ENCODE data around the gene GRIN1. TPM values are rescaled to one million over a fixed set of nuclear protein-coding genes. Genes with fewer than 3 reads are reported as not detected.

Gene GRIN1
- total and polyA plus RNA-seq, 2 of the 13 experiments (the other 11 are each of a cell fraction or from before 2014, with no cell fraction given): 0.13 TPM; not detected in 1

DNA sequence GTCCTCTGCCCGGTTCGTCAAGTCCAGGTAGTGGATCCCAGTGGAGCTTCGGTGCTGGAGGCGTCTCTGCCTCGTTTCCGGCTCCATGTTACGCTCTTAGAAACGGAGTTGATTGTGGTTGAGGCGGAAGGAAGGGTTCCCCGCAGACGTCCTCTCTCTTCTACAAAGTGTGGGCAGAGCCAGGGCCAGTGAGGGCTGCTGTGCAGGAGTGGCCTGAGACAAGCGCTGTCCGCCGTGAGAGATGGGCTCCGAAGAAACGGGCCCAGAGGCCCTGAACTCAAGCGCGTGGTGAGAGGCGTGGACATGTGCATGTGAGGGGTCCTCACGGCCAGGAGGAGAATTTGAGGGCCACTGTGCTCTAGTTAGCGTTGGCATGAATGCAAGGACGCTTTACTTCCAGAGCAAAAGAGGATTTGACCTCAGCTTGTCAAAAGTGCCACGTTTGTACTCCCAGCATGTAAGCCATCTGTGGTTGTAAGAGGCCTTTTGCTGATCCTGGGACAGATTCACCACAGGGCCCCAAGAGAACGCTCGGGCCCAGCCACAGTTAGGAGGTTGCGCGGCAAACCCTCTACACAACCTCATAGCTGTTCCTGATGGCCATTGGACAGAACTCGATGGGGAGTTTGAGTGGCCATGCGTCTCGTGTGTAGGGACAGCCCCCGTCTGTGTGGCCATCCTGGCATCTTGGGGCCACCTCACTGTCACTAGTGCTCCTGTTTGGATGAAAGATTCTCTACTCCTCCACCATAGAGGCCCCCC, 42.0 kb upstream of the GRIN1 start (continued):
- no peak for TF ChIP-seq ZNF292 (CRISPR knock-in tag; IDR thresholded peaks at IDR 0.05; ENCODE audit: borderline replicate concordance, low read depth)

GRCh38 chr9:137097761-137098462, 41.0 kb upstream of the GRIN1 start:
- no peak for ATAC-seq
- BruUV-seq (replicated peaks): no TSS peak
- peaks cover 21 to 60% of the 10 kb centered on the region in 2 experiments for H3K36me3 ChIP-seq (replicated peaks in 1 of 2; ENCODE audit: control insufficient read depth in 1 of 2, insufficient read depth in 2 of 2, low read length in 2 of 2)

More at GRCh38 chr9:137097761-137098462, 41.0 kb upstream of the GRIN1 start:
- no peak for FAIRE-seq
- Histone ChIP-seq H3K27me3 (ENCODE audit: control insufficient read depth in 1 of 2, insufficient read depth in 2 of 2, low read length in 2 of 2) (no peaks in the 10 kb centered on the region), H3K4me1 (ENCODE audit: insufficient read depth, low read length) (no peaks in the 10 kb centered on the region), H3K9ac (ENCODE audit: insufficient read depth, low read depth, low read length) (no peak overlapping the region), H4K20me1 (ENCODE audit: insufficient read depth, low read length) (no peaks in the 10 kb centered on the region), H2AFZ (ENCODE audit: low read length) (no peak overlapping the region), H3K4me3 (replicated peaks in 1 of 3; ENCODE audit: insufficient read depth in 1 of 3, low read depth in 2 of 3, low read length in 3 of 3) (no peak overlapping the region), H3K4me2 (ENCODE audit: low read depth, low read length) (no peak overlapping the region), H3K79me2 (ENCODE audit: insufficient read depth, low read length) (no peaks in the 10 kb centered on the region), H3K27ac (ENCODE audit: extremely low read length, insufficient read depth, low read length) (no peak overlapping the region), H3K9me3 (ENCODE audit: low read length) (no peaks in the 10 kb centered on the region)
- in situ Hi-C loops (cut with HindIII; ENCODE audit: extremely low pct_ligation_motif_present, low pct_unique_long_range_greater_than_20kb): no loop called here
- POLR2A ChIA-PET: interaction anchor here (1.1 kb wide), 1 partner anchor 14 kb away, joined by 3 read pairs; no protein-coding TSS in a partner anchor
- DNase-seq (ENCODE audit: low spot score): no peak
- CTCF ChIA-PET (ENCODE audit: low intra/inter-chr PET ratio, low total read pairs): no interaction called here
- 94% methylated on average over 3 of the region's 20 CpGs for WGBS (ENCODE audit: low lambda C conversion rate)
- TF ChIP-seq GPN1 (CRISPR knock-in tag; IDR thresholded peaks at IDR 0.05; ENCODE audit: borderline replicate concordance) (no peak), MNT (IDR thresholded peaks at IDR 0.05) (0 out of 2 replicates have a peak, but pooled peaks have one; percentile 14)
- intact Hi-C loops (cut with micrococcal nuclease; ENCODE audit: unreplicated experiment): no loop called here

Measured in HepG2 (cell line).